ENCODE results near the gene PTPRE.

DNA sequence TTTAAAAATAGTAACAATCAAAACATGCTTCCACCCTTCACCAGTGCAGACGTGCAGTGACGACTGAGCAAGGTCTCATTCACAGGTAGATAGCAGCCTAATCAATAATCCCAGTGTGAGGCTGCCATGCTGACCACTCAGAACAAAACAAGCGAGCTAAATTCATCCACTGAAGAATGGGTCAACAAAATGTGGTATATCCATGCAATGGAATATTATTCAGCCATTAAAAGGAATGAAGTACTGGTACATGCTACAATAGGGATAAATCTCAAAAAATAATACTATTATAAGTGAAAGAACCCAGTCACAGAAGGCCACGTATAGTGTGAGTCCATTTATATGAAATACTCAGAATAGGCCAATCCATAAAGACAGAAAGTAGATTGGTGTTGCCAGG lies 74.0 kb downstream of the PTPRE start:
- TF ChIP-seq, protein P1, sequence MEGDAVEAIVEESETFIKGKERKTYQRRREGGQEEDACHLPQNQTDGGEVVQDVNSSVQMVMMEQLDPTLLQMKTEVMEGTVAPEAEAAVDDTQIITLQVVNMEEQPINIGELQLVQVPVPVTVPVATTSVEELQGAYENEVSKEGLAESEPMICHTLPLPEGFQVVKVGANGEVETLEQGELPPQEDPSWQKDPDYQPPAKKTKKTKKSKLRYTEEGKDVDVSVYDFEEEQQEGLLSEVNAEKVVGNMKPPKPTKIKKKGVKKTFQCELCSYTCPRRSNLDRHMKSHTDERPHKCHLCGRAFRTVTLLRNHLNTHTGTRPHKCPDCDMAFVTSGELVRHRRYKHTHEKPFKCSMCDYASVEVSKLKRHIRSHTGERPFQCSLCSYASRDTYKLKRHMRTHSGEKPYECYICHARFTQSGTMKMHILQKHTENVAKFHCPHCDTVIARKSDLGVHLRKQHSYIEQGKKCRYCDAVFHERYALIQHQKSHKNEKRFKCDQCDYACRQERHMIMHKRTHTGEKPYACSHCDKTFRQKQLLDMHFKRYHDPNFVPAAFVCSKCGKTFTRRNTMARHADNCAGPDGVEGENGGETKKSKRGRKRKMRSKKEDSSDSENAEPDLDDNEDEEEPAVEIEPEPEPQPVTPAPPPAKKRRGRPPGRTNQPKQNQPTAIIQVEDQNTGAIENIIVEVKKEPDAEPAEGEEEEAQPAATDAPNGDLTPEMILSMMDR (IDR thresholded peaks at IDR 0.05; ENCODE audit: insufficient read depth, low read length): no peak
- TF ChIP-seq, protein P2, sequence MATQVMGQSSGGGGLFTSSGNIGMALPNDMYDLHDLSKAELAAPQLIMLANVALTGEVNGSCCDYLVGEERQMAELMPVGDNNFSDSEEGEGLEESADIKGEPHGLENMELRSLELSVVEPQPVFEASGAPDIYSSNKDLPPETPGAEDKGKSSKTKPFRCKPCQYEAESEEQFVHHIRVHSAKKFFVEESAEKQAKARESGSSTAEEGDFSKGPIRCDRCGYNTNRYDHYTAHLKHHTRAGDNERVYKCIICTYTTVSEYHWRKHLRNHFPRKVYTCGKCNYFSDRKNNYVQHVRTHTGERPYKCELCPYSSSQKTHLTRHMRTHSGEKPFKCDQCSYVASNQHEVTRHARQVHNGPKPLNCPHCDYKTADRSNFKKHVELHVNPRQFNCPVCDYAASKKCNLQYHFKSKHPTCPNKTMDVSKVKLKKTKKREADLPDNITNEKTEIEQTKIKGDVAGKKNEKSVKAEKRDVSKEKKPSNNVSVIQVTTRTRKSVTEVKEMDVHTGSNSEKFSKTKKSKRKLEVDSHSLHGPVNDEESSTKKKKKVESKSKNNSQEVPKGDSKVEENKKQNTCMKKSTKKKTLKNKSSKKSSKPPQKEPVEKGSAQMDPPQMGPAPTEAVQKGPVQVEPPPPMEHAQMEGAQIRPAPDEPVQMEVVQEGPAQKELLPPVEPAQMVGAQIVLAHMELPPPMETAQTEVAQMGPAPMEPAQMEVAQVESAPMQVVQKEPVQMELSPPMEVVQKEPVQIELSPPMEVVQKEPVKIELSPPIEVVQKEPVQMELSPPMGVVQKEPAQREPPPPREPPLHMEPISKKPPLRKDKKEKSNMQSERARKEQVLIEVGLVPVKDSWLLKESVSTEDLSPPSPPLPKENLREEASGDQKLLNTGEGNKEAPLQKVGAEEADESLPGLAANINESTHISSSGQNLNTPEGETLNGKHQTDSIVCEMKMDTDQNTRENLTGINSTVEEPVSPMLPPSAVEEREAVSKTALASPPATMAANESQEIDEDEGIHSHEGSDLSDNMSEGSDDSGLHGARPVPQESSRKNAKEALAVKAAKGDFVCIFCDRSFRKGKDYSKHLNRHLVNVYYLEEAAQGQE (IDR thresholded peaks at IDR 0.05; ENCODE audit: insufficient replicate concordance, low read depth): no peak
- TF ChIP-seq POLR2AphosphoS5 (IDR thresholded peaks at IDR 0.05; ENCODE audit: low read depth): no peak

Measured in HL-60 (cell line).